Left cardiac atrium (tissue), 4 donors: Measurements from ENCODE around the gene GAB4. TPM values are rescaled to one million over a fixed set of nuclear protein-coding genes. Genes with fewer than 3 reads are reported as not detected.
"Not testable (repeated sequence)": the region's sequence is repeated elsewhere in the genome, so short reads cannot be mapped to it uniquely, and the experiment has no call there.

Experiments
- ATAC-seq, 2 donors: fragments of 200-7000 bp; cut with Tn5 transposase; one replicate each; pipeline ENCODE4 v1.9.1; 2020; ENCODE audit warnings: mild to moderate bottlenecking in 2 of 2, moderate library complexity in 2 of 2
- DNase-seq: peaks from one replicate; pipeline ENCODE4 v3.0.0-alpha.2; 2020
- intact Hi-C, 2 donors: fragments of 100-400 bp; cut with DNase I; formaldehyde crosslinking; loops; one replicate each; pipeline versions ENCODE4 v1.14.1 to v1.15.1; 2022 to 2023
- total RNA-seq, 2 donors: library from RNA; stranded (reverse); fragmentation: NEBNext Ultra II Directional; extraction: Animal tissue kit (Norgen Biotek cat#: 25700); gene quantifications; one replicate each; pipeline ENCODE4 v1.2.1, GENCODE V29; 2021
- donor health status: DM: no; HTN: yes; CAD: no.
- donor health status: DM: no; HTN: yes; CAD: no; lungs with severe emphysema.
- donor health status: DM: yes; HTN: yes; CAD: no.
- donor health status: Dilated cardiomyopathy.

The GAB4 gene
- total RNA-seq, 2 donors from 2014 or later: not detected

DNA sequence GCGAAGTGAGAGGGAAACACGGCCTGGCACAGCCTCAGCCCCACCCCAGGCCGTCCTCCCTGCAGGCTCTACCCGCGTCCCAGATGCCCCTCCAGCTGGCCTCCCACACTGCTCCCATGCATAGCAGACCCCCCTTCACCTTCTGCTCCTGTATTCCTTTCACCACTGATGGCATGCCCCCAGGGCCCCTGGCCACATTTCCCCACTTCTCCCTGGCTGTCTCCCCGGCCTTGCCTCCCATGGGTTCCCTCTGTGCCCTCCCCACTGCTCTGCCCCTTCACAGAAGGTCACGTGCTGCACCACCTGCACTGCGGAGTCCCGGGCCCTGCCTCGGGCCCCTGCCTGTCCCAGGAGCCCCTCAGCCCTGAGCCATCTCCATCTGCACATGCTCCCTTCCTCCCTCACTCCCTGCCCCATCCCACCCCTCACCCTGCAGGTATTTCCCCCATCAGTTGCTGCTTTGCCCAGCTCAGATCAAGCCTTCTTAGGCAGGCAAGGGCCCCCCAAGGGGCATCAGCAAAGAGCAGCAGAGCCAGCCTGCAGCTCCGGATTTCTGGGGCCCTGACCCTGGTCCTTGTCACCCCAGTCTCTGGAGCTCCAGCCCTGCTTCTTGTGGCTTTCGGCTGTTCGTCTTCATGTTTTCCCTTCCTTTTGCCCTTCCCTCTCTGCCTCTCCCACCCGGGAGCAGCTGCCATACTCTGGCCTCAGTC, 46.4 kb downstream of the GAB4 start:
- DNase-seq: no peak
- ATAC-seq: no peak
- intact Hi-C loops: no loop called here

DNA sequence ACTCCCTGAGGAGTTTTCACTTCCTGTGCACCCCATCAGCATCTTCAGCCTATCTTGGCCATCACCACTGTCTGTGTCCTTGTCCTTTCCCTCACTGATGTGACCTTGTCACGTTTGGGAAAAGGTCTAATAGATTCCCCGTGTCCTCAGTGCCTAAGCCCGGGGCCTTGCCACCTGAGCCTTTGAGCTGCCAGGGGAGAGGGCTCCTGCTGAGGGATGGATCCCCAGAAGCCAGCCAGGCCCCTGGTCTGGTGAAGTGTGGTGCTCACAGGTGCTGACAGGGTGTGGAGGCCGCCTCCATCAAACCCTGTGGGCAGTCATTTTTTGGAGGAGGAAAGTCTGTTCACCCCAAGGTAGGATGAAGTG, 47.2 kb downstream of the GAB4 start:
- intact Hi-C loops: no loop called here
- ATAC-seq (no peak), DNase-seq (no peak)

DNA sequence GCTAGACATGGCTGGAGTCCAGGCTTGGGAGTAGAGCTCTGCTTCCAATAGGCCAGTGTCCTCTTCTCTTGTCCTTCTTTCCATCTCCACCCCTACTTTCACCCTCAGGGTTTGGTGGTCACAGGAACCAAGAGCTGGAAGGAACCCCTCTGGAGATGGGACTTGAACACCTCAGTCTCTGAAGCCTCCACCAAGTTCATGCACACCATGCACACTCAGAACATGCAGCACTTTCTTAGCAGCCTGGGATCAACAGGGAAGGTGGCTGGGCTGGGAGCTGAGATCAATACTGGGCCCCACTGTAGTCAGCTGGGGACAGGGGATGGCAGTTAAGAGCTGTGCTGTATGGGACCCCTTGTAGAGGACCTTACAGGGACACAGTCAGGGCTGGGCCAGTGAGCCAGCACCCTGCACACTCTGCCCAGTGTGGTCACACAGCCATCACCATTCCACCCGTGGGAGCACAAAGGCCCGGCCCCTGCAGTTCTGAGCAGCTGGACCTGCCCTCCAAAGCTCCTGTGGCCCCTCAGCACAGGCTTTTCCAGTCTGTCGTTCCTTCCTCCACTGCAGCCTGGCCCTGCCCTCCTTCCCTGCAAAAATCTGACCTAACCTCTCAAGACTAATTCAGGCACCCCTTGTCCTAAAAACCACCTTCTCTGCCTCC, 47.7 kb downstream of the GAB4 start:
- ATAC-seq (no peak), DNase-seq (no peak)
- intact Hi-C loops: no loop called here

DNA sequence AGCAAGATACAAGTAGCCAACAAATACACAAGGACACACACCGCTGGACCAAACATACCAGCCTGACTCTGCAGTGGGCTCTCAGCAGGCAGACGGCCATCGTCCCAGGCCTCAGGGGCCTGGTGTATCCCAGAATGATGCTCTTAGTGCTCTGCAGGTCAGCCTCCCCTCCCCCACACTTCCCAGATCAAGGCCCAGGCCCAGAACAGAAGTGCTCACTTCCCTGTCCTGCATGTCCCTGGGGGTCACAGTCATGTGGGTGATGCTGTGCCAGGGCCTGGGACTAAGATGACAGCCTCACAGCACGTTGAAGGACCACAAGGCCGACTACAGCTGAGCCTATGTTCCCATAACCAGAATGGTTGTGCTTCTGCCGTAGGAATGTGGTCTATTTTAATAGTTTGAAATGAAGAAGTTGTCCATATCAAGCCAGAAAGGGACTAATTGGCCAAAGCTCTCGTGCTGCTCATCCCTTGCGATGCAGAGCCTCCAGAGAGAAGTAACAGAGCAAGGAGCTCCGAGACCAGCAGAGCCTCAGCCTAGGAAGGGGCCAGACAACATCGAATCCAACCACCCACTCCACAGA, 48.6 kb downstream of the GAB4 start:
- intact Hi-C loops: no loop called here
- ATAC-seq: no peak
- no peak for DNase-seq

DNA sequence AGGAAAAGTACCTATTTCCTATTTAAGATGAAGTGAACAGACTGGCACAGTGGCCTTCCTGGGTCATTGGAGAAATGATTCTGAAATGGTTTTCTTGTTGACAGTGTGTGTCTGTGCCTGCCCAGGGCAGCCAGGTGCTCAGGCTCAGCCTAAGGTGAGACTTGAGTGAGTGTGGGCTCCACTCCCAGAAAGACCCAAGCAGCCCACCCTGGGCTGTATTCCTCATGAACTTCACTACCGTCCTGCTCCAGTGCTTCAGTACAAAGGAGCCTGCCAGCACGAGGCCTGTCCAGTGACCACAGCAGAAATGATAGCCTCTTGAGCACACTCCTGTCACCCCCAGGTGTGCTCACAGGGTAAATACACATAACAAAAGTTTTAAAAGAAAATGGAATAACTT, 49.5 kb downstream of the GAB4 start:
- DNase-seq: no peak
- intact Hi-C loops: no loop called here
- no peak for ATAC-seq

DNA sequence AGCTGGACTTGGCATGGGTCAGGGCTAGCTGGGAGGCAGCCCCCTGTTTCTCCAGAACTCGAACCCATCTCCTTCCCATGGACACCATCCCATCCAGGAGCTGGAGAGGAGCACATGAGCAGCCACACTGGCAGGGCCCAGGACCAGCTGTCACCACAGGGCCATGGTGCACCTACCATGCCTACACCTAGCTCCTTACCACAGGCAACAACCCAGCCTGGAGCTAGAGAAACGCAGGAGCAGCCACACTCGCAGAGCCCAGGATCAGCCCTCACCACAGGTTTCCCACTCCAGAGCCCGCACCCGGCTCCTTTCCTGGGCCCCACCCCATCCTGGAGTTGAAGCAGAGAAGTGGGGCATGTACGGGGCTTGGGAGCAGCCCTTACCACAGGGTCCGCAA, 50.2 kb downstream of the GAB4 start:
- intact Hi-C loops: no loop called here
- DNase-seq: no peak
- ATAC-seq: no peak

DNA sequence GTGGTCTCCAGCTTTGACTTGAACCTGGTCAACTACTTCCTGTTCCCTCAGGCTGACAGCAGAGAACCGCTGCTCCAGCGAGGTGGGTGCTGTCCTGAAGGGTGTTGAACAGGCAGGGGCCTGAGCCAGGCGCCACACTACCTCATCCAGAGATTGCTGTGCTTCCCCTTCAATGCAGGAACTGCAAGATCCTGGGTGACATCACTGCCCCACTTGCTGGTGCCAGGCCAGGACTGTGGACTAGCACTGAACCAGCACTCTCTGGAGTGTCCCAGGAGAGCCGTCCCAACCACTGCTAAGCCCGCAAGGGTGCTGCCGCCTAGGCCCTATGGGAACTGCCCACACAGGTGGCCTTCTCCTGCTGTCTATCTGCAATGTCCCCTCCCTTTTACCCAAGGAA, 51.7 kb downstream of the GAB4 start:
- intact Hi-C loops: no loop called here
- DNase-seq (no peak), ATAC-seq (no peak)

DNA sequence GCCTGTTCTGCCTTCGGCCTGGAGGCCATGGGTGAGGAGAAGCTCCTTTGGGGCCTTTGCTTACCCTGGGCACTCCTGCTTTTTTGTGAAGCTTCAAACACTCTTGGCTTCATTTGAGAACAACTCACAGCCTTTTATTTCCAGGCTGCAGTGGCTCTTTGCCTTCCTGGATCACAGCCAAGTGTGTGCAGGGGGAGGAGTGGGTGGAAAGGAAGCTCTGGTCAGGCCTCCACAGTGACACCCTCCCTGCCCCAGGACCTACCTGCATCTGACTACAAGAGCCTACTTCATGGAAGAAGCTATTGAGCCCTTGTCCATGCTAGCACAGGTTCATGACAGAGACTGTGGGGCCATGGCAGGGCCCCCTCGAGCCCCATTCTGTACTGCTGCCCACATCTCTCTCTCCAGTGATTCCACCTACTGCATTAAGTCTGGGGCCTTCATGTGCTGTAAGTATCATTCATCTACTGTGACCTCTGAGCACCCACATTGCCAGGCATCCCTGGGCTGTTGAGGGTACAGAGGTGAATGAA, 52.3 kb downstream of the GAB4 start:
- DNase-seq (peak; percentile 46), ATAC-seq (peak; percentile 23 to 57)
- intact Hi-C loops: no loop called here

DNA sequence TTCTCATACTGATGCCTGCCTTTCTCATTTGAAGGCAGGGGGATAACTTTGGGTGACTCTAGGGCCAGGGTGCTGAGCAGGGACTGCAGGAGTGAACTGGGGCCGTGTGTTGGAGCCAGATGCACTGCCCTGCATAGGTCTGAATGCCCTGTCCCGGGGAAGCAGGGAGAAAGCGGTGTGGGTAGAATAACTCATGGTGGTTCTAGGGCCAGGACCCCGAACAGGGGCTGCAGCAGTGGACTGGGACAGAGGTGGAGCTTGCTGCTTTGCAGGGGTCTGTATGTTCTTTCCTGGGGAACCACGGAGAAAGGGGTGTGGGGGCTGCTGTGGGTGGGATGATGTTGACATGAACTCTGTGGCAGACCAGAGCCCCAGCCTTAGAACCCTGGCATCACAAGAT, 52.9 kb downstream of the GAB4 start:
- ATAC-seq (no peak), DNase-seq (no peak)
- intact Hi-C loops: no loop called here

DNA sequence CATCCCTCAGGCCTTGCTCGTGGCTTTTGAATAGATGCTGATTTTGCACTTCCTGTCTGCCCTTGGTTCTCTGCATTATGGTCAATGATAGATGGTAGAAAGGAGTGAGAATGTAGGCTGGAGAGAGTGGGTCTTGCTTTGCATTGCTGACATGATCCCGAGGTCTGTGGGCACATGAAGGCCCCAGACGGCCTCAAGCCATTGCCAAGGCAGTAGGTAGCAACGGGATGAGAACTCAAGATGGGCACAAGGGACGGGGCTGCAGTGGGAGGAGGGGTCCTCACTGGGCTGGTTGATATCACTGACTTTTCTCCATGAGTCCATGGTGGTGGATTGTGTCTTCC, 54.0 kb downstream of the GAB4 start:
- intact Hi-C loops: no loop called here
- ATAC-seq (no peak), DNase-seq (no peak)

DNA sequence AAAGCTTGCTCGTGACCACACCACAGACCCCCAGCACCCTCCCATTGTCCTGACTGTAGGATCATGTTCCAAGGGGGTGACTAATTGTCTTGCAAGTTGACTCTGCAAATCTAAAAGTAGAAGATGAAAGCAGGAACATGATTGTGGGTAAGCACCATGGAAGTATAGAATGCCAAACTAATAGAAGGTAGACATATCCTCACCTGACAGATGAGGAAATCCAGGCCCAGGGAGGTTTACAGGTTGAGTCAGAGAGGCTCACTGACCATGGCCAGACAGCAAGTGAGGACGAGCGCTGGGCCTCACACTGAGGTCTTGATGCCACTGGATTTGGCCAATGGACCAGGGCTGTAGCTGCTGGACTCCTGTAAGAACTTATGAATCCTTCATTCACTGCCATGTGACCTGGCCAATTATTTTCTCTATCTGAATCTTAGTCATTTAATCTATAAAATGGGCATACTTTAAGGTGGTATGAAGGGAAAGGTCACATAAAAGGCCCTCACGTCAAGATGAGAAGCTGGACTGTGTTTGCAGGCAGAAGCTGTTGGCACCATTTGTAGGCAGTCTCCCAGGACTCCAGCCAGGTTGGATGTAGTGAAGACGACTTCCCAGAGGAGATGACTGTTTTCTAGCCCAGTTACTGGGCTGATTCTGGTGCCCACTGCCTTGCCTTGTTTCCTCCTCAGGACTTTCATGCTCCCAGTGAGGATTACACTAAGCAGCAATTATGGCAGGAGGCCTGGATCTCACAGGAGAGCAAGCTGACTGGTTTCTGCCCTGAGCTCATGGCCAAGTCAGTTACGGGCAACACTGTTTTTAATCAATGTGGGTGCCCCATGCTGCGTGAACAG, 54.6 kb downstream of the GAB4 start:
- ATAC-seq (no peak), DNase-seq (no peak)
- intact Hi-C loops: no loop called here

DNA sequence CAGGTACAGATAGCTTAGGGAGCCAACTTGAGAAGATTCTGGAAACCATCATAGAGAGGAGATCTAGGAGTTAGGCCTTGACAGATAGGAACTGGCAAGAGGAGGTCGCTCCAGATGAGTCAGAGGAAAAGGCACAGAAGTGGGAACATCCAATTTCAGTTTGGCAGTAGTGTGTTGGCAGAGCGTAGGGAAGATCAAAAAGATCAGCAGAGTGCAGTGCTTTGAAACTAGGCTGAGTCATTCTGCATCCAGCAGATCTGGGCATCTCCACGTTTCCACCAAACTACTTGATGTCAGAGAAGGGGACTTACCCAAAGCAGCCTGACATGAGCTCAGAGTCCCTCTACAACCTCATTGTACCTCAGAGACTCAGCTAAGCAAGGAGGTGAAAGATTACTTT, 58.5 kb downstream of the GAB4 start:
- intact Hi-C loops: no loop called here
- ATAC-seq (peak in 1 of 2 donors; percentile 49), DNase-seq (no peak)

DNA sequence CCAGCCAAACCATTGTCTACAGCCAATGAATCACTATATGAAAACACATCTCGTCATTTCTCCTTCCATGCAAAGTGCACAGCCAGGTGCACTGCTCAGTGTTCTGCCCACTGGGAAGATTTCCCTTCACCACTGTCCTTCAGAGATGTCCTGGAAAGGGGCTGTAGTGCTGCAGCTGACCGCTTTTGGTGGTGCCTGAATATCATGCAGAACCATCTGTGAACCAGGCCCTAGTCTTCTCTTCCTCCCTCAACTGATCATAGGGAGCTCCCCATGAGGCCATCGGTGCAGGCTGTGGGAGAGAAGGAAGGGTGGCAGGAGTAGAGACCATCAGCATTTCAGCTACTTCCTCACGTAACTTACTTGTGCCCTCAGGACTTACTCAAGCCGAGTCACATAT, 70.2 kb downstream of the GAB4 start:
- ATAC-seq: no peak
- intact Hi-C loops: no loop called here
- no peak for DNase-seq

DNA sequence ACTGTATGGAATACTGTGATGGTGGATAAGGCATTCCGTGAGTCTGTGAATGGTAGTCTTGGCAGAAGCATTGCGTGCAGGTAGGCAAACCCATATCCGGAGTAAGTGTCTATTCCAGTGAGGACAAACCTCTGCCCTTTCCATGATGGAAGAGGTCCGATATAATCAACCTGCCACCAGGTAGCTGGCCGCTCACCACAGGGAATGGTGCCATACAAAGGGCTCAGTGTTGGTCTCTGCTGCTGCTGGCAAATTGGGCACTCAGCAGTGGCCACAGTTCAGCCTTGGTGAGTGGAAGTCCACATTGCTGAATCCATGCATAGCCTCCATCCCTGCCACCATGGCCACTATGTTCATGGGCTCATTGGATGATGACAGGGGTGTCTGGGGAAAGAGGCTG, 70.8 kb downstream of the GAB4 start:
- ATAC-seq, DNase-seq, intact Hi-C loops: not testable (repeated sequence)

DNA sequence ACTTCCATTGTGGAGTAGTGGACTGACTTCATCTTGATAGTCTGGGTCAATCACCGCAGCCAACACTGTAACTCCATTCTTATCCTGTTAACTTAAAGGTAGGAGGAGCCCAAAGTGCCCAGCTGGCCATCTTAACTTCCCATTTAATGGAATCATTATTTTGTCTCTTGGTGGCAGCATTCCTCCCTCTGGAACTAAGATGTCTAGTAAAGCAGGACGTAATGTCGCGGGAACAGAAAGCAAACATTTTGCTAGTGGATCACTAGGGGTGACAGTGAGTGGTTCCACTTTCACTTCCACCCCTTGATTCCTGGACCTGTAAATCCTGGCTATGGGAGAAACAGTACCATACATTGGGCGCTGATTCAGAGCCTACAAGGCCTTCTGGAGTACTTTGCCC, 71.4 kb downstream of the GAB4 start:
- intact Hi-C loops: no loop called here
- DNase-seq: no peak
- no peak for ATAC-seq

DNA sequence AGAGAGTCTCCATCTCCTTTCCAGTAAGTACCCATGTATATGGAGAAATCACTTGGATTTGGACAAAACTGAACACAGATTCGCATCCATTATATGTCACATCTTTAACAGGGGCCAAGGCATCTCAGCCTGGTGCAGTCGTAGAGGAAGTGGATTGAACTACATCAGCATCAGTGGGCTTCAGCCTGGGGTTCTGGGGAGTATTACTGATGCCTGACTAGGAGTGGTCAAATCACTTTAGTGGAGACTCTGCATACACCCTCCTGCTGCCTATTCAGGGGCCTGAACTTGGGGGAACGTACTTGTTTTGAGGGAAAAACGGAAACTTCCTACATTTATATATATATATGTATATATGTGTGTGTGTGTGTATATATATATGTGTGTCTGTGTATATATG, 72.8 kb downstream of the GAB4 start:
- intact Hi-C loops: no loop called here
- DNase-seq: no peak
- ATAC-seq: no peak

DNA sequence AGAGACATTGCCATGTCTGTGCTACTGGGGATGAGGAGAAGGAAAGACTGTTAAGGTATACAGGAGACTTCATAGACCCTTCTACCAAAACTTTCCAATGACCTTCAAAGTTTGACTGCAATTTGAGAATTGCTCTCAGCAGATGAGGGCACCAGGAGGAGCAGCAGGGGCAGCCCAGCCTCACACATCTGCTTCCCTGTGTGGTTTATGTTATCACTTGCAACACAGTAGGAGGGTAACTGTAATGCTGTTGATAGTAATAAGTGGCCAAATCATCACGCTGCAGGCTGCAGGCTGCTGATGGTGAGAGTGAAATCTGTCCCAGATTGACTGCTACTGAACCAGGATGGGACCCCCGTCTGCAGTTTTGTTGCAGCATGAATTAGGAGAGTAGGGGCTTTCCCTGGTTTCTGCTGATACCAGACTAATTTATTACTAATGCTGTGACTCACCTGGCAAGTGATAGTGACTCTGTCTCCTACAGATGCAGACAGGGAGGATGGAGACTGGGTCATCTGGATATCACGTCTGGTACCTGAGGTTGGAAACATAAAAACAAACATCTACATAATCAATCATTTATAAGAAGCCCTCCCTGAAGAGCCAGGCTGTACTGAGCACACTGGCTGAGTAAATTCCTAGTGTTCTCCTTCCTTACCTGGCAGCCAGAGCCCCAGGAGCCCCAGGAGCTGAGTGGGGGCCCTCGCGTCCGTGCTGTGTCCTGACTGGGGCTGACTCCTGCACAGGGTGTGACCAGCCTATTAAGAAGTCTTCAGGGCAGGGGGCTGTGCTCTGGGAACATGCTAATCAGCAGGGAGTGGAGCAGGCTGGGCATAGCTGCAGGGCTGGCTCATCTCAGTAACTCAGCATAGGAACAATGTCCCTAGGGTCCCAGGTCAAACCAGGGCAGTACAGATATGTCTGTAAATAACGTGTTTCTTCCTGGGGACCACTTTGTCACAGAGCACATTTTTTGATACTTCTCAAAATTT, 74.4 kb downstream of the GAB4 start:
- ATAC-seq (no peak), DNase-seq (no peak)
- intact Hi-C loops: no loop called here

DNA sequence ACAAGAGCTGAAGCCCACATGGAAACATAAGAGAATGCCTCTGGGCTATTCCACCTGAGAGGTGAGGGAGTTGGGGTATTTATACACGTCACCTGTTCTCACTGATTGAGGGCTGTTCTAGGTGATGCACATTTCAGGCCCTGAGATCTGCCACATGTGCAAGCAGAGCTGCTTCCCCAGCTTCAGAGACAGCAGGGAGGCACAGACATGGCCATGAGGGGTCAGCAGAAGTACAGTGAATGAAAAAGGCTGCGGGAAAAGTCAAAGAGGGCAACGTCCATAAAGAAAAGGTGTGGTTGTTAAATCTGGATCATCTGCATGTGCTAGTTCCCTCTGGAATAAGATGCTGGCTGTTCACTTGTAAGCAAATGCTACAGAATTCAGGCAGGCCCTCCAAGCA, 75.4 kb downstream of the GAB4 start:
- intact Hi-C loops: no loop called here
- ATAC-seq (no peak), DNase-seq (no peak)
